Astrocyte (in vitro differentiated cells and primary cell): ENCODE measurements around the gene PHLDA1.

ENCODE experiments used
- CTCF ChIP-seq: IDR thresholded peaks from 2 replicates; pipeline ENCODE4 v1.5.1; 2011; ENCODE audit warnings: low read depth, mild to moderate bottlenecking, inconsistent platforms, low read length, moderate library complexity; ENCODE audit not compliant: insufficient read depth
- EZH2 ChIP-seq: IDR thresholded peaks from 2 replicates; pipeline ENCODE4 v1.6.1; 2012; ENCODE audit warnings: mild to moderate bottlenecking, low read length, inconsistent platforms; ENCODE audit not compliant: insufficient read depth

- TF ChIP-seq CTCF = no peak
- no peak for TF ChIP-seq EZH2
These were observed 41.2 kb downstream of the PHLDA1 start for GRCh38 chr12:75990189-75990912.
